GM18870 (cell line): ENCODE data around the gene FLNA.
"Not testable (repeated sequence)": the region's sequence is repeated elsewhere in the genome, so short reads cannot be mapped to it uniquely, and the experiment has no call there.

ENCODE experiments used
- ATAC-seq: cut with Tn5 transposase; IDR thresholded peaks from one replicate; pipeline ENCODE4 v1.9.1; 2021; ENCODE audit warnings: moderate library complexity; ENCODE audit not compliant: unreplicated experiment

Gene FLNA

DNA sequence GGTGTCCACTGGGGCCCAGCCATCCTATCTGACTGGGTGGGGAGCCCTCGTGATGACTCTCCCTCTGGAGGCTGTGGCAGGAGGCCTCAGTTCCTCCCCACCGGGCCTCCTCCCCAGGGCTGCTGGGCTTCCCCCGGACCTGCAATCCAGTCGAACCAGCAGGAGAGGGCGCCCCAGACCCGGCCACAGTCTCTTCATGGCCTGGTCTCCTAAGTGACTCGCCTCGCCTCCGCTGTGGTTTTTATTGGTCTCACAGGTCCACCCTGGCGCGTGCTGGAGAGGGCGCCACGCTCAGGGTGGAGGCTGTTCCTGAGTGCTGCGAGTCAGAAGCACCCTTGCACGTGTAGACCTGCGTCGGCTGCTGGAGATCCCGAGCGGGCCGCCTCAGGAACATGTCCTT, 30.8 kb downstream of the FLNA start:
- ATAC-seq: not testable (repeated sequence)

DNA sequence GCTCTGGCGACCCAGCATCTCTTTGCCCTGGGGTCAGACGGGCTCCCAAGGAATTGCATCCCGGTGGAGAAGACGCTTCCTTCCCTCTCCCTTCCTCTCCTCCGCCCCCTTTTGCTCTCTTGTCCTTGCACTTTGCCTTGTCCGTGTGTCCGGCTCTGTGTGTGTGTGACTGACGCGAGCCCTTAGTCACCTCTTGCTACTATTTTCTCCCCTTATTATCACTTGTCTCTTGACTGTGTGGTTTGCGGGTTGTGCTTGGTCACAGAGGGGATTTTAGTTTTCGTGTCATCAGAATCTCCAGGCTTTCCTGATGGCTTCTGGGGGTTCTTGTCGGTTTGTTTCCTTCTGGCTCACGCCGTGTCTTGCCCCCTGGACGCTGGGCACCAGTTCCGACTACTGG, 31.4 kb downstream of the FLNA start:
- not testable (repeated sequence) for ATAC-seq

DNA sequence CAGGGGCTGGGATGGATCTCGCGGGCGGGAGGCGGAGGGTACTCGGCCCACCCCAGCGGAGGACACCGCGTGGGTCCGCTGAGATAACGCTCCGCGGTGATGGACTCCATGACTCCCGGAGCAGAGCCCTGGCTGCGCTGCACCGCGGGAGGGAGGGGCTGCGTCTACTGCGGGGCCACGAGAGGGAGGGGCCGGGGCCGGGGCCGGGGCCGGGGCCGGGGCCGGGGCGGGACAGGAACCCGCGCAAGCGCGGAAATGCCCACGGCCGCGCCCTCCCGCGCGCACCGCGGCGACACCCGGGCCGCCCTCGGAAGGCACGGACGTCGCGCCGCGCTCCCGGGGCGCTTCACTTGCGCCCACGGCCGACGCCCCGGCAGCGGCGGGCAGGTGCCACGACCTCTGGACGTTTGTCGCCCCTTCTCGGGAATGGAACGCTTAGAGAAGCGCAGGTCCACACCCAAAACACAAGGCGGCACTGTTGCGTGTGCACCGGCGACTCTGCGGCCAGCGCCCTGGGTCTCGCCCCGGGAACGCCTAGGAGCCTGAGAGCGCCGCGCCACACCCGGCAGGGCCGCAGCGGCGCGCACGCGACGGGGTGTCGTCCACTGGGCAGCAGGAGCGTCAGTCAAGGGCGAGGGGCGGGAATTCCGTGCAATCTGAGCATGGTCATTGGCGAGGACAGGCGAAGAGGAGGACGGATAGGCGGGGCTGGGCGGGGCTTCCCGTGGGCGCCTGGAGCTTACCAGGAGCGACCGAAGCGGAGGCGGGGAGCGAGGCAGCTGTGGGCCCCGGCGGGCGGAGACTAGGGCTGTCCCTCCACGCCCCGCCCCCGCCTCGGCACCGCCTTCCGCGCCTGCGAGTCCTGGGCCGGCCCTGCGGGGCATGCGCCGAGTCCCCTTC, 32.8 kb downstream of the FLNA start:
- peak; percentile 50 for ATAC-seq

DNA sequence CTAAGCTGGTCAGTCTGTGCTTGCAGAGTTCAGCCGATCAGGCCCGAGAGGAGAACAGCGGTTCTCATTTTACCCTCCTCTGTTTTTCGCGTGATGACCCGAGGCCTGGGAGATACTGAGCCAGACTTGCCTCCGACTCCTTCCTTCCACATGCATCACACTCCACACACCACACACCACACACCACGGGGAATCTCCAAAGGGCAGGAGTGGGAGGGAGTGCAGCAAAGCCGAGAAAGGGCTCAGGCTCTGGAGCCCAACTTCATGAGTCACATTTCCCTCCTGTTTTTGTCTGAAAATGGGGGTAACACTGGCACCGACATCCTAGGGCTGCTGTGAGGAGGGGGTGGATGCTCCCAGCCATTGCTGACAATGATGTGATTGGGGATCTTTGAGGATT, 39.9 kb downstream of the FLNA start:
- no peak for ATAC-seq

DNA sequence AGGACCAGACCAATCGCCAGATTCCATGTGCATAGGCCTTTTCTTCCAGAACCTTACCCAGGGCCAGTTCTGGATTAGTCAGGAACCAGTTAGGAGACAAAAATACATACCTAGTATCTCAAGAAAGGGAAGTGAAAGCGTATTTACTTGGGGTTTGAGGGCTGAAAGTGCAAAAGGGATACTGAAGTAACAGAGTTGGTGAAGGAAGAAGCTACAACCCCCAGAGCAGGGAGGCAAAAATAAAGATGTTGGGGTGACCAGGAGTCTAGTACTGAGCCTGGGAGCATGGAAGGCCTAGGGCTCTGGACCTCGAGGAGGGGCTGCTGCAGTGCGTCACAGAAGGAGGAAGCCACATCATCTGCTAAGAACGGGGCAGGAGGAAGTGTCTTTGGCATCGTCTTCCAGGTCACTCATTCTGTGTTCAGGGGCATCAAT, 40.6 kb downstream of the FLNA start:
- peak; percentile 69 for ATAC-seq

DNA sequence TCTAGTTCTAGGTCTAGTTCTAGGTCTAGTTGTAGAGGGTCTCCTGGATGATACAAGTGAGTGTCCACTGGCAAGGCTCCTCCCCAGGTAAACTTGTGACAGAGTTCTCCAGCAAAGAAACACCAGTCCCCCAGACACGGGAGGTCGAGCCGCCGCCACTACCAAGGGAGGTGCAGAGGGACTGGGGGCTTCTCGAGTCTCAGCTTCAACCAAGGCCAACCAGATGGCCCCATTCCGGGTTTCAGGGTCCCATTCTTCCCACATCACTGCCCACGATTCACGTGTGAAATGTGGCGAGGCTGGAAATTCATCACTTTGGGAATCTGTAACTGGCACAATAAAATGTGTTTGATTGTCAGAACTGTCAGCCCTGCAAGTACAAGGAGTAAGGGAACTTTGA, 41.3 kb downstream of the FLNA start:
- no peak for ATAC-seq

DNA sequence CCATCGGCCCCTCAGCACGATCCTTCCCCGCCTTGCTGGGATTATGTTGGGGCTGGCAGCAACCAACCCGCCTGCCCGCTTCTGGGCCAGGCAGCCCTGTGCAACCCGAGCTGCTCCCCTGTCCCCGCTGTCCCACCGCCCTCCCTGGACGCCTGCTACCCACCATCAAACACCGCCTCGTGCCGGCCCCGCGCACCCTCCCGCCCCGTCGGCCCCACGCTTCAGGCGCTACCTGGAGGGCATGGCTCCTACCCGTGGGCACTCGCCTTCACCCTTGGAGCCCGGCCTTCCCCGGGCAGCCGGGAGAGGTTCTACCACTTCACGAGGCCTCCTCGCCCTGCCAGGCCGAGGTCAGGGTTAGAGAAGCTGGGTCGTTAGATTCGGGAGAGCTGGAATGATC, 41.9 kb downstream of the FLNA start:
- no peak for ATAC-seq

DNA sequence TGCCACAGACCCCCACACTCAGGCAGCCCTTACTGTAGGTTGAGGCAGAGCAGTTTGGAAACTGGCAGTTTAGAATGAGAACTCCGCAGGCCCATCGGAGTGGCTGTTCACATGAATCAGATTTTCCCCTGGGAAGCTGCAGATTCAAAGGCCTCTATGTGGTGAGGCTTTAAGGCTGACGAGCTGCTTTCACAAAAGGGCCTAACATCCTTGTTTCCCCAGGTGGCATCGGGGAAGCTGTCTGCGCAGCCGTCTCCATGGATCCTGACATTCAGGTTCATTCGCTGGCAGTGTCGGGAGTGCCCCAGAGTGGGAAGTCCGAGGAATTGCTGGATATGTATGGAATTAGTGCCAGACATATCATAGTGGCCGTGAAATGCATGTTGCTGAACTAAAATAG, 45.1 kb downstream of the FLNA start:
- no peak for ATAC-seq

DNA sequence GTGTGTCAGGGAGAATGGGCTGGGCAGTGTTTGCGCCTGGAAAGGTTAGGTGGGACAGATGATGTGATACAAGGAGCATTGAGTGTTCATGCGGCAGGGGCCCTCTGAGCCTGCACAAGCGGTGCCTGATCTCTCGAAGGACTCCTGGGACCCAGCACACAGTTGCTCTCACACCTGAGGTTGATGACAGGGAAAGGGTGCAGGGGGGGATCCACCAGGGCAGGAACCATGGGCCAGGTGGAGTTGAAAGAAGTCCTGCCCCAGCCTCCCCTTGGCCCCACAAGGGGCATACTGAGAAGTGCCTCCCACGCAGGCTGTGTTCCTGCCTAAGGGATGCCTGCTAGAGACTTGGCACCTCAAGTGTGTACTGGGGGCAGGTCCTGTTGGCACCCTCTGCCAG, 45.8 kb downstream of the FLNA start:
- ATAC-seq: no peak

DNA sequence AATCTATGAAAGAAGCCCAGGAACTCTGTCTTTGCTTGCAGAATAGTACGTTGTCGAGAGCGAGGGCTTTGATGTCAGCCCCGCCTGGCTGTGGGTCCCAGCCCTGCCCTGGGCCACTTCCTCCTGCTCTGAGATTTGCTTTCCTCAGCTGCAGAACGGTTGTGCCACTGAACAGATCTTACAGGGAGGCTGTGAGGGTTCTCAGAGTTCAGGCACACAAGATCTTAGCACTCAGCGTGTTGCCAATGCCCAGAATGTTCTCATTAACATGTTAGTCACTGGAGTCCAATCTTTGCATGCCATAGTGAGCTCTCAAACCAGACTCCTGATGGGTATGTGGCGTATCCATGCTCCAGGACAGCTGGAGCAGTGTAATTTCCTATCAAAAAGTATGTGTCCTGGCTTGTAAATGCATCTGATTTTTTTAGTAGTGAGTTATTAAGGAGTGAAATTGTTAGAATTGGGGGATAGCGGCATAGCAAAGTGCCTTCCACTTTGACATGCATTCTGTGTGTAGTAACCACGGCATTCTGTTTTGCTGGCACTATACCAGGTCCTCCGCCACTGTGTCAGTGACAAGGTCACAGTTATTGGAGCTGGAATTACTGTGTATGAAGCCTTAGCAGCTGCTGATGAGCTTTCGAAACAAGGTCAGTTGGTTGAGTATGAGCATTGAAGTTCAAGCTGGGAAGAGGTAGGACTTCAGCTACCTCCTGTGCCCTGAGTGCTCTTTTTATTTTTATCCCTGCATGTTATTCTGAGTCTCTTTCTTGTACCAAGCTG, 47.2 kb downstream of the FLNA start:
- no peak for ATAC-seq

DNA sequence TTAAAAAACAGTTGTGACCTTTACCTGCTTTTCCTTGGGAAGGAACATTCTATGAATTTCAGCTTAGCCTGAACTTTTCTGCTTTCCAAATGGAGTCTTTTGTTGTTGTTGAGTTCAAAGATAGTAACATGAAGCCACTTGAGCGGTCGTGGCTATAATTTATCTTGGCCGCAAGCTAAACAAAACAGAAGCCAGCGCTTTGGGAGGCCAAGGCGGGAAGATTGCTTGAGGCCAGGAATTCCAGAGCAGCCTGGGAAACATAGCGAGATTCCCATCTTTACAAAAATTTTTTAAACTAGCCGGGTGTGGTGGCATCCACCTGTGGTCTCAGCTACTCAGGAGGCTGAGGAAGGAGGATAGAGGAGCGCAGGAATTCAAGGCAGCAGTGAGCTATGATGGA, 48.9 kb downstream of the FLNA start:
- ATAC-seq: no peak

DNA sequence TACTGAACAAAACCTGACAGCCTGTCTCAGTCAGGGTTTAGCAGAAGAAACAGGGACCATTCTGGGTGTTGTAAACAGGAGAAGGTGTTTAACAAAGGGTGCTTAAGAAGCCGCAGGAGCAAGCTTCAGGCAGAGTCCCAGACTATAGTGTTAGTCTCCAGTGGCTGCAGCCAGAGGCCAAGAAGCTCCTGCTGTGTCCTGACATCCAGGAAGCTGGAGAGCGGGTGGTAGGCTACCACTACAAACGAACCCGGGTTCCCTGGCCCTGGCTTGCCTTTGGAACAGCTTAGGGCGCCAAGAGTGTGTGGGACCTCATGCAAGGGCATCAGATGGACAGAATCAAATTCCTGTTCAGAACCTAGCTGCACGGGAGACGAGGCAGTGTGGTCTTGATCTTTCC, 50.9 kb downstream of the FLNA start:
- no peak for ATAC-seq

DNA sequence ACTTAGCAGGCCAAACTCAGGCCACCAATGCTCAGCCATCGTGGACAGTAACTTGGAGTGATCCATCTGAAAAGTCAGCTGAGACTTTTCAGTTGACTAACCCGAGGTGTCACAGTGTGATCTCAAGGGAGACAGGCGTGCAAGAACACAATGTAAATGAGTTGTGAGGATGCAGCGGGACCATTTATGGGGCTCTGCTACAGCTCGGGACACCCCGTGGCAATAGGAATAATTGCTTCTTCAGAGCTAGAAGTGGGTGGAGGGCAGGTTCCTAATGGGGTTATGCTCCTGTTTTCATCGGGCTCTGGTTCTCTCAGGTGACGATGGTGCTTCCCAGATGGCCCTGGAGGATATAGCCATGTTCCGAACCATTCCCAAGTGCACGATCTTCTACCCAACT, 51.5 kb downstream of the FLNA start:
- no peak for ATAC-seq

DNA sequence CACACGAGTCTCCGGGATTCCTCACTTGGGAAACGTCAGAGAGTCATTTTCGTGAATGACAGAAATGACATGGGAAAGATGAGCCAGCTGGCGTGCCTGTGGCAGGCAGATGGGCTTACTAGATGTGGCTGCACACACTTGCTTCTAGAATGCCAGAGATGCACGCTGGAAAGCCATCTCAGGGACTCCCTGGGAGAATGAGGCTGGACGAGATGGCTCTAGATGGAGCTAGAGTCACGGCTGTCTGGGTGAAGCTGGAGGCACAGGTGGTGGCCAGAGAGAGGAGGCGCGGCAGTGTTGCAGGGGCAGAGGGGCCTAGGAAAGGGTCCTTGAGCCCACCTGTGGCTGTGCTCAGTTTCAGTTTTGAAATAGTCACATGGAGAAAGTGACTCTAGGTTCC, 52.8 kb downstream of the FLNA start:
- no peak for ATAC-seq

DNA sequence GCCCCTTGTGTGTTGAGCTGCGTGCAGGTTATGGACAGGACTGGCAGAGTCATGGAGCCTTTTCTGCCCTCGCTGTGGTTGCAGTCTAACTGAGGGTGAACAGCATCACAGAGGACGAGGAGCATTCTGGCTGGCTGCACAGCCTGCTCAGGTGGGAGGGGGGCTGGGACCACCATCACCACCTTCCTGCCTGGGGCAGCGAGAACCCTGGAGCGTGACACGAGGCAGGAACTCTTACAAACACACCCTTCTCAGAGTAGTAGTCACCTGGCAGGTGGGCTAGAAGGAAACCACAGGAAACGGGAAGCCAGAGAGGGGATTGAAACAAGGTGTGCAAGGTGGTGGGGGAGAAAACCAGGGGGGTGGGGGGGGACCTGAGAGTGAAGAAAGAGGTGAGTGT, 53.3 kb downstream of the FLNA start:
- no peak for ATAC-seq

DNA sequence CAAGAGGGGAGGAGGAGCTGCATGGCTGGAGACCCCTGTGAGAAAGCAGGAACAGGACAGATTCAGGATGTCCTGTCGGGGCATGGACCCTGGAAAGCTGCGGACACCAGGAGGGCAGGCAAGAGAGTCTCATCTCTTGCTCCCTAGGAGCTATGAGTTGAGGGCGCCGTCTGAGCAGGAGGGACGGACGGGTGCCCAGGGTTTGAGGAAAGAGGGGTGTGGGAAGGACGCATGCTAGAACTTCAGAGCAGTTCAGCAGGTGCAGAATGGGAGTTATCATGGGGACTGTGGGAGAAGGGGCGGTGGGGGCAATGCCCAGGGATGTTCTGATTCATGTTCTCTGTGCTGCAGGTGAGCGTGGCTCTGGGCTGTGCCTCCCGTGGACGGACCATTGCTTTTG, 54.0 kb downstream of the FLNA start:
- ATAC-seq: no peak

DNA sequence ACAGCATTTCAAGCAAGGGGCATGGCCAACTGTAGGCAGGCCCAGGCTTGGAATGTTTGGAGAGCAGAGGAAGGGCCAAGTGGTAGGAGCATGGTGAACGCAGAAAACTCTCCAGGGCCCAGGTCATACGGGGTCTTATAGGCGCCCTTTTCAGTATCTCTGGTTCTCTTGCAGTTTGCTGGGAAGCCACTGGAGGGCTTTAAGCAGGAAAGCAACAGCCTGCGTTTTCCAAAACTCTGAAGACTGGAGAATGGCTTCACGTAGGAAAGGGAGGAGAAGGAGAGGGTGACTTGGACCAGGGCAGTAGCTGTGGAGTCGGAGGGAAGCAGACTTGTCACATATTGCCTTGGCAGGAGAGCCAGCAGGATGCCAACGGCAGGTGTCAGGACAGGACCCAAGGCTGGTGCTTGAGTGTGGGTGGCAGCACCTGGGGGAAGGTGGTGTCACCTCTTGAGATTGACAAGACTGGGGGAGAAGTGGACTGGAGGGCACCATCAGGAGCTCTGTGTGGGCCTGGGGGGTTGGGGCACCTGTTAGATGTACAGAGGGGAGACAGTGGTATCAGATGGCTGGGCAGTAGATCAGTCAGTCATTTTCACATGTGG, 56.9 kb downstream of the FLNA start:
- ATAC-seq: no peak

DNA sequence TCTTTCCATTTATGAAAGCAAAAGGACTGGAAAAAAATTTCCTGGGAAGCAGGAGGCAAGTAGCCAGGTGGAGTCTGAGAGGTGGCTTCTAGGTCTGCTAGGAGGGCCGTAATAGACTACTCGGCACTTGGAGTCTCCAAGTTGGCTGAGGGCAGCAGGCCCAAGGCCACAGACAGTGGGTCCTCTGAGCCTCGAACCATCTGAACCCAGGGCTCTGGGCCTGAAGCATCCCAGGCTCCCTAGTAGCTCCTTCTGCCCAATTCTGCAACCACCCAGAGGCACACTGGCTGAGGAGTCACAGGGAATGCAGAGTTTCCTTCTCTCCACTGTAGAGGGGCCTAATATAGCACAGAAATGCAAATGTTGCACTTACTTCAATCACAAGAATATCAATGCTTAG, 59.0 kb downstream of the FLNA start:
- ATAC-seq: no peak

DNA sequence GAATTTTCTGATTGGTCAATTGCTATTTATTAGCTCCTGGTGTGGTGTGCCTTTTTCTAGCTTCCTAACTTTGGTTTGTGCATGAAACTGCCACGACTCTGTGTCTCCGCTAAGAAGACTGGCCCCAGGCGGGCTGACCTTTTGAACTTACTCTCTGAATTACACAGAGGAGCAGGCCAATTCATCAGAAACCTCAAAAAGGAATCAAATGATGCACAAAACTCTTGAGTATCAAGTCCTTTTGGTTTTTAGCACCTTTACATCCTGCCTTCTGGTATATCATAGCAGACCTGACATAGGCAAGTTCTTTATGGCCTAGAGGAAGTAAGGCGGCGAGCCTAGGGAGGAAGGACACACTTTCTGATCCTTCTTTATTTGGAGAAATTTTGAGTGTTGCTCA, 61.3 kb downstream of the FLNA start:
- no peak for ATAC-seq

DNA sequence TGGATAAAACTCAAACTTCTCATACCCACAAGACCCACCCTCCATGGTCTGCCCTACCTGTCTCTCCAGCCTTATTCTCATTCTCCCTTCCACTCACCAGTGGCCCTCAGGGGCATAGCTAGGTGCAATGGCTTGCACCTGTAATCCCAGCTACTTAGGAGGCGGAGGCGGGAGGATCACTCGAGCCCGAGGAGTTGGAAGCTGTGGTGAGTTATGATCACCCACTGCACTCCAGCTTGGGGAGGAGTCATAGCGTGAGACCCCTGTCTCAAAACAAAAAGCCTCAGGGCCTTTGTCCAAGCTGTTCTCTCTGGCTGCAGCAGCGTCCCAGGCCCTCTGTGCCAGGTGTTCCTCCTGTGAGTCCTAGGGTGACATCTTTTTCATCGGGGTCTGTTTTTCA, 62.3 kb downstream of the FLNA start:
- ATAC-seq: no peak

DNA sequence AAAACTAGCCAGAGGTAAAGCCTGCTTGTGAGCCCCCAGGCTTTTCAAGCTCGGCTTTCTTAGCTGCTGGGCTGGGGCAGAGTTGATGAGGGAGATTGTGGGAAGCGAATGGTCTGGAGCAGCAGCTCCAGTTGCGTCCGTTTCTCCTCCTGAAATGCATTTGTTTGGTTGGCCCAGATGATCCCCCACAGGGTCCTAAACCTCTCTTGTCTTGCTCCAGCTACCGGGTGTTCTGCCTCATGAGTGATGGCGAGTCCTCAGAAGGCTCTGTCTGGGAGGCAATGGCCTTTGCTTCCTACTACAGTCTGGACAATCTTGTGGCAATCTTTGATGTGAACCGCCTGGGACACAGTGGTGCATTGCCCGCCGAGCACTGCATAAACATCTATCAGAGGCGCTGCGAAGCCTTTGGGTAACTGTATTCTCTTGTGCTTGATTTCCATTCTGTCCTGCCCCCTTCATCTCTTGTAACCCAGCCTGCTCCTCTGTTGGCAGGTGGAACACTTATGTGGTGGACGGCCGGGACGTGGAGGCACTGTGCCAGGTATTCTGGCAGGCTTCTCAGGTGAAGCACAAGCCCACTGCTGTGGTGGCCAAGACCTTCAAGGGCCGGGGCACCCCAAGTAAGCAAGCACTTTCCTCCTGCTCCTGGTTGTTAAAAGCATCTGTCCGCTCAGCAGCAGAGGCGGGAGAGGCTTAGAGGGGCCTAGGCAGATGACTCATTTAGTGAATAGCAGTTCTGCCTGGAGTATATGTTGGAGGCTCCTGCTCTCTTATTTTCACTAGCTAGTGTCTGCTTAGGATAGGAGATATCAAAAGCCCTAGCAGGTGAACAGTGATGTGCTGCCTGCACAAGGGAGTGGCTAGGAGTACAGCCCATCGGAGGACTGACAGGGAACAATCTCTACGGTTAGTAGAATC, 63.6 kb downstream of the FLNA start:
- no peak for ATAC-seq
